Cardiac fibroblast (primary cell): ENCODE measurements around the gene PAM.
A peak's percentile ranks its signal among the peaks of the same experiment; 100 is the strongest.

ENCODE experiments used
- DNase-seq, 2 donors: peaks; one replicate each; pipeline versions ENCODE4 v3.0.0 to v3.0.0-alpha.2; 2010; ENCODE audit warnings: low read depth in 2 of 2
- H3K4me3 ChIP-seq, 2 donors: replicated peaks in 1 of 2; 1 replicate in 1 of 2; 2 replicates in 1 of 2; pipeline ENCODE4 v1.5.1; 2011; ENCODE audit warnings: low read depth in 2 of 2, low read length in 2 of 2, mild to moderate bottlenecking in 2 of 2, moderate library complexity in 1 of 2
- TF ChIP-seq, protein P1 (sequence below): IDR thresholded peaks from one replicate; pipeline ENCODE4 v1.5.1; 2011; ENCODE audit warnings: low read depth, mild to moderate bottlenecking, low read length, inconsistent platforms

PAM gene

GRCh38 chr5:102850503-102850902 is 95.4 kb downstream of the PAM start:
- DNase-seq: no peak
- TF ChIP-seq, protein P1, sequence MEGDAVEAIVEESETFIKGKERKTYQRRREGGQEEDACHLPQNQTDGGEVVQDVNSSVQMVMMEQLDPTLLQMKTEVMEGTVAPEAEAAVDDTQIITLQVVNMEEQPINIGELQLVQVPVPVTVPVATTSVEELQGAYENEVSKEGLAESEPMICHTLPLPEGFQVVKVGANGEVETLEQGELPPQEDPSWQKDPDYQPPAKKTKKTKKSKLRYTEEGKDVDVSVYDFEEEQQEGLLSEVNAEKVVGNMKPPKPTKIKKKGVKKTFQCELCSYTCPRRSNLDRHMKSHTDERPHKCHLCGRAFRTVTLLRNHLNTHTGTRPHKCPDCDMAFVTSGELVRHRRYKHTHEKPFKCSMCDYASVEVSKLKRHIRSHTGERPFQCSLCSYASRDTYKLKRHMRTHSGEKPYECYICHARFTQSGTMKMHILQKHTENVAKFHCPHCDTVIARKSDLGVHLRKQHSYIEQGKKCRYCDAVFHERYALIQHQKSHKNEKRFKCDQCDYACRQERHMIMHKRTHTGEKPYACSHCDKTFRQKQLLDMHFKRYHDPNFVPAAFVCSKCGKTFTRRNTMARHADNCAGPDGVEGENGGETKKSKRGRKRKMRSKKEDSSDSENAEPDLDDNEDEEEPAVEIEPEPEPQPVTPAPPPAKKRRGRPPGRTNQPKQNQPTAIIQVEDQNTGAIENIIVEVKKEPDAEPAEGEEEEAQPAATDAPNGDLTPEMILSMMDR: no peak
- H3K4me3 ChIP-seq: no peak overlapping the region

DNA sequence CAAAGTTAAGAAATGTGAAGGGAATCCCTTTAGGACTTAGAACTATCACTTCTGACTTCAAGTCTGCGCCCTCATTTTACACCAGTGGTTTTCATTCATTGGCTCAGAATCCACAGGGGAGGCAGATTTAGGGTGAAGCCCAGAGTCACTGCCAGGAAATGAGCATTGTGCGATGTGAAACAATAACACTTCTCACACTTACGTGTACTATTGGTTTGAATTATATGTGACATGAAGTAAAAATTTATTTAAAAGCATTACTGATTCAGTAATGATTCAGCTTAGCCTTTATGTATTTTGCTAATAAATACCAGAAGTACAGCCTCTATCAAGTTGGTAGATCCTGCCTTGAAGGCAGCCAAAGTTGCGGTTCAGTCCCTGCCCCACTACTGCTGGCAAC is 98.6 kb downstream of the PAM start:
- TF ChIP-seq, protein P1: no peak
- no peak overlapping the region for H3K4me3 ChIP-seq
- DNase-seq: peak in 1 of 2 donors; percentile 57

- DNase-seq: no peak
- TF ChIP-seq, protein P1: no peak
- no peak overlapping the region for H3K4me3 ChIP-seq
Observed at GRCh38 chr5:102855681-102856388, 100.7 kb downstream of the PAM start.

DNA sequence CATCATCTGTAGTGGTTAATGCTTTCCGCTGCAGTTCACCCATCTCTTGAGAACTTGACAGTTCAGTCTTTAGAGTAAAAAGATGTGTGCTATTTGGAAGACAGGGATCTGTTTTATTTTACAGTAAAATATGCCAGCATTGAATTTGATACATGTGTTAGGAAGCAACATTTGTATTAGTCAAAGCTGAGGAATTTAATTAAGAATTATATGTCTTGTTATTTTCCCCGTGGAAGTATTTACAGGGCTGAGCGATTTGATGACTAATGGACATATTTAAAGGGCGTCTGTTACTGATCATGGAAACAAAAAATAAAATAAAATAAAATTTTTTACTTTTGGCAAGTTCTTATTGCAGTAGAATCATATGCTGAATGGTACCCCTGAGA is 101.3 kb downstream of the PAM start:
- no peak overlapping the region for H3K4me3 ChIP-seq
- DNase-seq: peak; percentile 49 to 69

GRCh38 chr5:102857076-102857818 is 102.1 kb downstream of the PAM start:
- peak; percentile 20 to 50 for DNase-seq
- H3K4me3 ChIP-seq: no peak overlapping the region
- TF ChIP-seq, protein P1: no peak

More for the DNA sequence above, 101.3 kb downstream of the PAM start:
- TF ChIP-seq, protein P1: no peak

GRCh38 chr5:102858221-102858620 is 103.1 kb downstream of the PAM start:
- H3K4me3 ChIP-seq: no peak overlapping the region
- TF ChIP-seq, protein P1: no peak
- no peak for DNase-seq
